CD4-positive, alpha-beta T cell treated with Interferon gamma for 1 hour (primary cell): ENCODE measurements around the gene MB21D2.
"Not testable (repeated sequence)": the region's sequence is repeated elsewhere in the genome, so short reads cannot be mapped to it uniquely, and the experiment has no call there.

Experiments
- DNase-seq: peaks from one replicate; pipeline ENCODE4 v3.0.0-alpha.2; 2020

The MB21D2 gene

GRCh38 chr3:192794216-192794615, 123.4 kb downstream of the MB21D2 start:
- DNase-seq, result no peak

- not testable (repeated sequence) for DNase-seq
These were observed 128.7 kb downstream of the MB21D2 start for GRCh38 chr3:192788816-192789515.

GRCh38 chr3:192778508-192778907, 139.1 kb downstream of the MB21D2 start:
- DNase-seq, result no peak

- not testable (repeated sequence) for DNase-seq
These were observed 143.3 kb downstream of the MB21D2 start for GRCh38 chr3:192774341-192774740.

- no peak for DNase-seq
These were observed 145.3 kb downstream of the MB21D2 start for GRCh38 chr3:192772240-192772894.

- DNase-seq, result no peak
These were observed 159.0 kb downstream of the MB21D2 start for GRCh38 chr3:192758654-192759053.

GRCh38 chr3:192751148-192751547, 166.5 kb downstream of the MB21D2 start:
- no peak for DNase-seq

- no peak for DNase-seq
These were observed 167.5 kb downstream of the MB21D2 start for GRCh38 chr3:192750201-192750600.

- no peak for DNase-seq
These were observed 169.9 kb downstream of the MB21D2 start for GRCh38 chr3:192747746-192748145.

GRCh38 chr3:192747145-192747544, 170.5 kb downstream of the MB21D2 start:
- no peak for DNase-seq
